ENCODE measurements around the gene SLC22A14. TPM values are rescaled to one million over a fixed set of nuclear protein-coding genes. Genes with fewer than 3 reads are reported as not detected.
"Not testable (repeated sequence)": the region's sequence is repeated elsewhere in the genome, so short reads cannot be mapped to it uniquely, and the experiment has no call there.

Gene SLC22A14
- total RNA-seq, 1 donor from 2014 or later = under 0.01 TPM

DNA sequence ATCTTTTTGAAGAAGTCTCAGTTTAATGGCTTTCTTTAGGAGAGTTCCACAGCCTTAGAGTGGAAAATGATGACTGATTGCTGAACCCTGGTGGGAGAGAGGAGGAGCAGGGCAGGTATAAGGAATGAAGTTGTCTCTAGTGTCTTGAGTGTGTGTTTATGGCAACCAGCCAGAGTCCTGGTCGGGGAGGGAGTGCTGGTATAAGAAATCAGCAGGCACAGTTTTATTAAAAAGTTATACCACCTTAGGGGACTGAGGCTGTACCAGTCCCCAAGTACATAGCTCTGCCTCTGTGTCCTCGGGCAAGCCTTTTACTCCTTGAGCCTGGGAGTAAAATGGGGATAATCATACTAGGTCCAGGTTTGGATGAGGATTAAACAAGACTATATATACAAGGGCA lies 29.8 kb downstream of the SLC22A14 start:
- DNase-seq (ENCODE audit: low spot score in 2 of 2) (no peak), FAIRE-seq (no peak)

DNA sequence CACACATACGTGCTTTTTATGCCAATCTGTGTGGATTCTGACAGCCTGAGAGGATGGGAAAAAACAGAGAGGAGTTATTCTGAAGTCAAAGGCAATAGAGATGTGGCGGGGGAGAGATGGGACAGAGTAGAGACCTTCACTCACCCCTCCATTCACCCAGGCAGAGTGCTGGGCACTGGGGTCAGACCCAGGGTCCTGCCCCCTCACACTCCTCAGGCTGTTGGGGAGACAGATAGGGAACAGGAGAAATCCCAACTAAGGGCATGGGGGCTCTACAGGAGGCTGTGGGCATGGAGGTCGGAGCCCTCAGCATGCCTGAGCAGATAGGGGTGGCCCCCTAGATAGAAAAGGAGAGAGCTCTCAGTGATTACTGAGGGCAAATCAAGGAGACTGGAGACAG lies 30.3 kb downstream of the SLC22A14 start:
- FAIRE-seq (no peak), DNase-seq (ENCODE audit: low spot score in 2 of 2) (no peak)

DNA sequence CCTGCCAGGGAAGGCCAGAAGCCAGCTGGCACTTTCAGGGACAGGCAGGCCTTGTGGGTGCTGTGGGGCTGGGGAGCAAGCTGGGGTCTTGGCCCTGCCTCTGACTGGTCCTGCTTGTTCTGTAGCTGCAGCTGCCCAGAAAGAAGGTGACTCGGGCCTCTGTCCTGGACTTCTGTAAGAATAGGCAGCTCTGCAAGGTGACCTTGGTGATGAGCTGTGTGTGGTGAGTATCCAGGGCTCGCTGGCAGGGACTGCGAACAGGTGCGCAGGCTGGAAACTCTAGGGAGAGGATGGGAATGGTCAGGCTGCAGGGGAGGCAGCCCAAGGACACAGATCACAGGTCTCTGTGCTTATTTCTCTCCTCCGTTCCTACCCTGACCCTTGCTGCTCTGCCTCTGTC lies 31.2 kb downstream of the SLC22A14 start:
- DNase-seq (ENCODE audit: low spot score in 2 of 2) (no peak), FAIRE-seq (no peak)

DNA sequence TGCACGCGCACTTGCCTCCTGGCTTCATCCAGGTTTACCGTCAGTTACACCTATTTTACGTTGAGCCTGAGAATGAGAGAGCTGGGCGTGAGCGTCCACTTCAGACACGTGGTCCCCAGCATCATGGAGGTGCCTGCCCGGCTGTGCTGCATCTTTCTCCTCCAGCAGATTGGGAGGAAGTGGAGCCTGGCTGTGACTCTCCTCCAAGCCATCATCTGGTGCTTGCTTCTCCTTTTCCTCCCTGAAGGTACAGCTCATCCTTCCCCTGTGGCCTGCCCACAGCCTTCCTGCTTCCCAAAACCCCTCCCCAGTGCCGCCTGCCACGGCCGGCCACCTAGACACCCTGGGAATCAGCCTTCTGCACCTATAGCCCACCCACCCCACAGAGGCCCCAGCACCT lies 31.6 kb downstream of the SLC22A14 start:
- FAIRE-seq (no peak), DNase-seq (ENCODE audit: low spot score in 2 of 2) (no peak)

- DNase-seq (ENCODE audit: low spot score in 2 of 2) = no peak
- no peak for FAIRE-seq
Observed at GRCh38 chr3:38314112-38314763, 32.1 kb downstream of the SLC22A14 start.

DNA sequence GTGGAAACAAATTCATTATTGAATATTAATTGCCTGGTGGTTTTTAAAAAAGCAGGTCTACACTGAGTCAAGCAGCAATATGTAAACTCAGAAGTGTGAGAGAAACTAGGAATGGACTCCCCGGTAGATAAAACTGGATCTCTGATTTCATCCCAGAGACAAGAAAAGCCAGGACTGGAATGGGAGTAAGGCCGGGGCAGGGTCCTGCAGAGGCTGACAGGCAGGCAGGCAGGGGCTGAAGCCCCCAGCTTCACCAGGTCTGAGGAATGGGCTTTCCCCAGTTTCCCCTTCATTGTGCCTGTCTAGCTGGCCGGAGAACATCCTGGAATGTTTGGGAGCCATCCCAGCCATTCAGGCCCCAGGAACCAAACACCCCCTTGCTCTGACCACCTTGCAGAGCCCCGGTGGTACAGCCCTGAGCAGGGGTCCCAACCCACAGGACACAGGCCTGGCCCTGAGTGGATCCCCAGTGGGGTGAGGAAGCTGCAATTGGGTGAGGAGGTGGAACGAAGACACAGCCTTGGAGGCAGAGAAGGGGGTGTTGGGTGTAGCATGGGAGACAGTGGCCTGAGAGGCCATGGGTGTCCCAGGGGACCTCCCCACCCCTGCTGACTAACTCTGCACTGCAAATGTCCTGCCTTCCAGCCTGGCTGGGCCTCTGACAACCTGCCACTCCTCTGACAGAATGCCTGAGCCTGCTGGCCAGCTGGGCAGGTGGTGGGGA lies 32.8 kb downstream of the SLC22A14 start:
- DNase-seq (ENCODE audit: low spot score in 2 of 2) = no peak
- FAIRE-seq = no peak

DNA sequence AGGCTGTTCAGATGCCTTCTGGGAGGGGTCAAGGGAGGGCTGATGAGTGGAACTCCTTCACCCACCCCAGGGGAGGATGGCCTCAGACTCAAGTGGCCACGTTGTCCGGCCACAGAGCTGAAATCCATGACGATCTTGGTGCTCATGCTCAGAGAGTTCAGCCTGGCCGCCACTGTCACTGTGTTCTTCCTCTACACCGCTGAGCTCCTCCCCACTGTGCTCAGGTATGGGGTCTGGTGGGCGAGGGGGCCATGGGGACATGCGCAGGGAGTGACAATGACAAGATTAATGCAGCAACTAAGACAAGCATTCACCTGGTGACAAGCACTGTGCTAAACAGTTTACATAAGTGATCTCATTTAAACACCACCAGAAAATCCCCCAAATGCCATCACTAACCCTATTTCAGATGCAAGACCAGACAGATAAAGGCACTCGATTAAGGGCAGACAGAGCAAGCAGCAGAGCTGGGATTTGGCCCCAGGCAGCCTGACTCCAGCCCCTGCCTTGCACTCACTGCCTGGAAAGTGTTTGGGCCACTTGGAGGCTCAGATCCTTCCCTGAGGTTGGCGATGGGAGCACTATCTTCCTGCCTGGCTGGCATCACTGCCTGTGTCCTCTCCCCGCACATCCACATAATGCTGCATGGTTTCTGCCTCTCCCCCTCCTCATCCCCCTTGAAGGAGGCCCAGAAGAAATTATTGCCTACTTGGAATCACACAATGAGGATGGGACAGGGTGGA lies 33.6 kb downstream of the SLC22A14 start:
- FAIRE-seq (no peak), DNase-seq (ENCODE audit: low spot score in 2 of 2) (no peak)

DNA sequence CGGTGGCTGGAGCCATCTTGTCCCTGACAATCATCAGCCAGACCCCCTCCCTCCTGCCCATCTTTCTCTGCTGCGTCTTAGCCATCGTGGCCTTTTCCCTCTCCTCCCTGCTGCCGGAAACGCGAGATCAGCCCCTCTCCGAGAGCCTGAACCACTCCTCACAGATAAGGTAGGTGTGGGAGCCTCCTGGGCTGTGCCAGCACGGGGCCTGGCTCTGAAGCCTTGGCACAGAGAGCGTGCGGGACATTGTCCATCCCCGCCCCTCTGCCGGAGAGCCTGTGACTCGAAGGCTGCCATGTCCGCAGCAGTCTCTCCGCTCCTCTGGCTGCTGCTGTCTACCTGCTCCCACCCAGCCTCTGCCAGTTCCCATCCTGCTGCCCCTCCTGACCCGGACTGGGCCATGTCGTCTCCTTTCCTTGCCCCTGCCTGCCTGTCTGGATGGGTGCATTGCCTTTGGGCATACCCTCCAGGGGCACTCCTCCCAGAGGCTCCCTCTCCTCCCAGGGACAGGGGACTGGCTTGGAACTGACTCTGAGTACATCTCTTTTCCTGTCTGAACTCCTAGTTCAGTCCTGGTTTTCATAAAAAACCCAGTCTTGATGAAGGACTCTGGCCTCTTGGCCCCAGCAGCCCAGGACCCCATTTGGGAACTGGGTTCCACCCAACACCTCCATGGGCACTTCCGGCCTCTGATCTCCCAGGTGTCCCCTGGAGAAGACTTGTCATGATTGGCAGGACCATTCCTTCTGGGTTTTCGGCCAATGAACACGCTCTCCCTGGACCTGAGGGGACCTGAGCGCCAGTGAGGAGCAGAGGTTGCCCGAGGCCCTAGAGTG lies 34.5 kb downstream of the SLC22A14 start:
- DNase-seq (ENCODE audit: low spot score in 2 of 2) (no peak), FAIRE-seq (no peak)

GRCh38 chr3:38317192-38317759 lies 35.2 kb downstream of the SLC22A14 start:
- DNase-seq (ENCODE audit: low spot score in 2 of 2) (no peak), FAIRE-seq (no peak)

DNA sequence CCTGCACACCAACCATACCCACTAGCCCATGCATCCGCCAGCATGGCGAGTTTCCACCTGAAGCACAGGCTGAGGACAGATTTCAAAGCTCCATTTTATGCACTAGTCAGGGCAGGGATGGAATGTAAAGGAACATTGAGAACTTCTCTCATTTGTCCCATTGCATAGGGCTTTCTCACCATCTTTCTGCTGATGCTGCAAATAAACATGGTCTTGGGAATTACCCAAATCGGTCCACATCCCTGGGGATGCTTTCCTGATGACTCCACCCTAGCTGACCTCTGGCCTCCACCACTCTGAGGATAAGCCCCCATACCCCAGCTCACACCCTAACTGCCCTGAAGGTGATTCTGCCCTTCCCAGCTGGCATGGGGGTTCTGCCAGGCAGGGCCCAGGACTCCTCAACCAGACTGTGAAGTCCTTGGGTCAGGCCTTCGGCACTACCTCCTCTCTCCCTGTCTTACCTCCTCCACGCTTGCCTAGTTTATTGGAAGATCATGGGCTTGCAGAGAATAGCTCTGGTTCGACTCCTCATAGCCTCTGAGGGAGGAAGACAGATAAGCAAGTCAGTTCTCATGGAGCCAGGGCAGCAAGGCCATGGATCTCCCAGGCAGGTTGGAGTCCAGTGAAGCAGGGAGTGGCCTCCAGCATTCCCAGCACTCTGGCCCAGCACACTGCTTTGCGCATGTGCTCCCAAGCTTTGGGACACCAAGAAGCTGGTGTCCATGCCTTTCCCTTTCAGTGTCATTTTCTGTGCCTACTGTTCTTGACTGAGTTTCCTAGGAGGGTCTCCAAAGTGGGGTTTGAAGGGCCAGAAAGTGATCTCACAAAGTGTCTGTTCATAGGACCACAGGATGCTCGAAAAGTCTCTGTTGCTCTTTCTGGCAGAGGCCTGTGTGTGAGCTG lies 36.9 kb downstream of the SLC22A14 start:
- FAIRE-seq (no peak), DNase-seq (ENCODE audit: low spot score in 2 of 2) (no peak)

DNA sequence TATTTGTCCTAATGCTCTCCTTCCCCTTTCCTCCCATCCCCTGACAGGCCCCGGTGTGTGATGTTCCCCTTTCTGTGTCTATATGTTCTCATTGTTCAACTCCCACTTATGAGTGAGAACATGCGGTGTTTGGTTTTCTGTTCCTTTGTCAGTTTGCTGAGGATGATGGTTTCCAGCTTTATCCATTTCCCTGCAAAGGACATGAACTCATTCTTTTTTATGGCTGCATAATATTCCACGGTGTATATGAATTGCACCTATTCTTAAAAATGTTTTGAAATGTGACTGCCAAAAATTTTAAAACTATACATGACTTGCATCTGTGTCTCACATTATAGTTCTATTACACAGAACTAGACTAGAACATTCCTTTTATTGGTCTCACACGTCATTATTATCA lies 38.5 kb downstream of the SLC22A14 start:
- FAIRE-seq; DNase-seq (ENCODE audit: low spot score in 2 of 2): not testable (repeated sequence)

DNA sequence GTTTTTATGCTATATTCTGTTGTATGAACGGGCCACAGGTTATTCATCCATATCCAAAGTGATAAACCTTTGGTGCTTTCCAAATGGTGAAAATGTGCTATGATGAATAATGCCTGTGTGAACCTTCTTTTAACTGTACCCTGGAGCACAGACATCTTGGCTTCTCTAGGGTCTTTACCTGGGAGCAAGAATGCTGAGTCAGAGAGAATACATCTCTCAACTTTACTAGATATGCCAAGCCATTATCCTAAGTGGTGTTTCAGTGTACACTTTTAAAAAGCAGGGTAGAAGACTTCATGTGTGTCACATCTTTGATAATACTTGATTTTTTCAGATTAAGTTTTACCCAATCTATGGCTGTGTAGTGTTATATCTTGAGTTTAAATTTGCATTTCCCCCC lies 41.0 kb downstream of the SLC22A14 start:
- no peak for FAIRE-seq
- DNase-seq (ENCODE audit: low spot score in 2 of 2) = no peak

- DNase-seq (ENCODE audit: low spot score in 2 of 2) (no peak), FAIRE-seq (no peak)
Observed at GRCh38 chr3:38325256-38325655, 43.2 kb downstream of the SLC22A14 start.

GRCh38 chr3:38327335-38328009 lies 45.4 kb downstream of the SLC22A14 start:
- DNase-seq (ENCODE audit: low spot score in 2 of 2) (no peak), FAIRE-seq (no peak)

DNA sequence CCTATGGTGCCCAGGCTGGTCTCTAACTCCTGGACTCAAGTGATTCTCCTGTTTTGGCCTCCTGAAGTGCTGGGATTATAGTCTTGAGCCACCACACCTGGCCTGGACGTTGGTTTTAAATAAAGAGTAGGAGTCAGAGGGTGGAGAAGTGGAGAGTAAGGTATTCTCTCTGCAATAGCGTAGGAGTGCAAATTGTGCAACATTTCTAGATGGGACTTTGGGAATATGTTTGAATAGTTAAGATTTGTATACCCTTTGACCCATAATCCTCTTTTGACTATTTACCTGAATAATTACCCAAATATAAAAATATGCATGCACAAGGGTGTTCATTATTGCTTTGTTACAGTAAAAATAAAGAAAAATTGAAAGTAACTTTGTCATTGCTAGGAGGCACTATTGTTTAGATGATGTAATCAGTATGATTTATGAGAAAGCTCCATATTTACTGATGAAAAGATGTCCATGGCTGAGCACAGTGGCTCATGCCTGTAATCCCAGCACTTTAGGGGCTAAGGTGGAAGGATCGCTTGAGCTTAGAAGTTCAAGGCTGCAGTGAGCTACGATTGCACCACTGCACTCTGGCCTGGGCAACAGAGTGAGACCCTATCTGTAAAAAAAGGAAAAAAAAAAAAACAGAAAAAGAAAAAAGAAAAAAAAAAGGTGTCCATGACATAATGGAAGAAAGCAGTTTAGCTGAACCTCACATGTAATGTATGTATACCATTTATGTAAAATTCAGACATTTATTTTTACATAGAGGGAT lies 49.3 kb downstream of the SLC22A14 start:
- DNase-seq (ENCODE audit: low spot score in 2 of 2) (no peak), FAIRE-seq (no peak)

DNA sequence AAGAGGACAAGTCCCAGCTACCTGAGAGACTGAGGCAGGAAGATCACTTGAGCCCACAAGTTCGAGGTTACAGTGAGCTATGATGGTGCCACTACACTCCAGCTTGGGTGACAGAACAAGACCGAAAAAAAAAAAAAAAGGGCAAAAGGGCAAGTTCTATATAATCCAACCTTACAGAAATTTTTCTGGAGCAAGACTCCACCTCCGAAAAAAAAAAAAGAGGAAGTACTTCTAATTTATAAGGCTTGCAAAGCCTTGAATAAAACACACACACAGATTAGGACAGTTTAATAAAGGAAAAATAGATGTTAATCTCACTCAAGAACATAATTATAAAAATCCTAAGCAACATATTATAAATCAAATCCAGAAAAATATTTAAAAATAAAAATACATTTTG lies 50.1 kb downstream of the SLC22A14 start:
- FAIRE-seq (no peak), DNase-seq (ENCODE audit: low spot score in 2 of 2) (no peak)

DNA sequence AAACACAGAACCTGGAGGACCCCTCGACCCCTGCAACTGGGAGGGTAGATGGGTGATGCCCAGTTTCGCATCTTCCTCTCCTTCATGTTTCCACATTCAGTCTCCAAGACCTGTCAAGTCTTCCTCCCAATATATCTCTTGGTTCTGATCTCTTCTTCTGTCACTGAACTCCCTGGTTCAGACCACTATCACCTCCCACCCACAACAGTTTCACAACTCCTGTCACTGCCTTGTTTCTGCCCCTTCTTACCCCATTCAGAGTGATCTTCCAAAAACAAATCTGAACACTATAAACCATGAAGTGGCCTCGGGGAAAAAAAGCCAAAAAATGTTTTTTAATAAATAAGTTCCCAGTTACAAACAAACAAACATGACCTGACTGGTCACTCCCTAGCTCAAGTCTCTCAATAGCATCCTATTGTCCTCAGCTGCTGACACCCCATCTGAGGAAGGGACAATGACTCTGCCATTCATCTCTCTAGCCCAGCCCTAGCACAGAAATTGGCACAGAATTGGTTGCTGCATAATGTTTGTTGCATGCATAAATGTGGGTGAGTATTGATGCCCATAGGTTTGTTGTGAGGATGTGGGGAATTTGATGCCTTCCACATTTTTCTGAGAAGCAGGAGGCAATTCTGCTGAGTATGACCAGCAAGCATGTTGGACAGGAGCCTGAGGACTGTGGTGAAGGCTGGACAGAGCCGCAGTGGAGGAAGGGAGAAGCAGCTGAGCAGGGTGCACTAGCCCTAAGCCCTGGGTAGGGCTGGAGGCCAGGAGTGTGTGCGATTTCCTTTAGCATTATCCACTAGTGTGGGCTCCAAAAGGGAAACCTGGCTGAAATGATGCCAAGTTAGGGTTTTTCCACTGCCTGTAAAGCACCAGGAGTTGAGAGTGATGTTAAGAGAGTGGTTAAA lies 52.3 kb downstream of the SLC22A14 start:
- DNase-seq (ENCODE audit: low spot score in 2 of 2) (no peak), FAIRE-seq (no peak)
